ENCODE measurements around the gene CAGE1.
"Not testable (repeated sequence)": the region's sequence is repeated elsewhere in the genome, so short reads cannot be mapped to it uniquely, and the experiment has no call there.

CAGE1 gene

DNA sequence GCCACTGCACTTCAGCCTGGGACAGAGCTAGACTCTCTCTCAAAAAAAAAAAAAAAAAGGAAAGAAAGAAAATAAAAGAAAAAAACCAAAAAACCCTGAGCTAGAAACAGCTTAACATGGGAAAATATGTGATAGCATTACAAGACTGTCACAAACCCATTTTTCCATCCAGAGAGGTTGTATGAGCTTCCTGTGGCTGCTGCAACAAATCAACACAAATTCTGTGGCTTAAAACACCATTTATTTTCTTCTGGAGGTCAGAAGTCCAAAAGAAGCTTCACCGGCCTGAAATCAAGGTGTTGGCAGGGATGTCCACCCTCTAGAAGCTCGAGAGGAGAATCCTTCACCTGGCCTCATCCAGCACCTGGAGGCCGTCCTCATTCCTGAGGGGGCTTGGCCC, 54.9 kb downstream of the CAGE1 start:
- no peak for DNase-seq

DNA sequence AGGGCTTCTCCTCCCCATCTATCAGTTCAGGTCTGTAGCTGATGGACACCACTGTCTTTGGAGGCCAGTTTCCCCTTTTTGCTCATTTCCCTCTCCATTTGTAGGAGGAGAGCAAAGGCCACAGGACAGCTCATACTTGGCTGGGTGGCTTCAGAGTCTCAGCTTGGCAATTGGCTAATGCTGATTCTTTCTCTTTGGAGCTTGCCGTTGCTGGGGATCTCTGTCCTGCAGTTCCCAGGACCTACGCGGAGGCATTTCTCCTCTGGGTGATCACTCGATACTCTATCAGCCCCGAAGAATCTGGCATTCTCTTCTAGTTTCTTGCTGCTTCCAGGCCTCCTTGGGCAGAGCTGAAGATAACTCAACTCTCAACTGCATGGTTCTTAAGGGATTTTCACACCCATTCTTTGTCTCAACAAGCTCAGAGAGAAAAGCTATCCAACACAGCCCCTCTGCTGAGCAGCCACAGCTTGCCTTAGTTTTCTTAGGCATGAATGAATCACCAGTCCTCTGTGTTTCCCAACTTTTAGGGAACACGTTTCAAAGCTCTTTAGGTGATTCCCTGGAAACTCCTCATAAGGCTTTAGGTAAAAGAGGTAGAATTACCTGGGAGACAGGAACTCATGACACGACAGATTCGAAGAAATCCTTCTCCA, 57.3 kb downstream of the CAGE1 start:
- no peak for DNase-seq

DNA sequence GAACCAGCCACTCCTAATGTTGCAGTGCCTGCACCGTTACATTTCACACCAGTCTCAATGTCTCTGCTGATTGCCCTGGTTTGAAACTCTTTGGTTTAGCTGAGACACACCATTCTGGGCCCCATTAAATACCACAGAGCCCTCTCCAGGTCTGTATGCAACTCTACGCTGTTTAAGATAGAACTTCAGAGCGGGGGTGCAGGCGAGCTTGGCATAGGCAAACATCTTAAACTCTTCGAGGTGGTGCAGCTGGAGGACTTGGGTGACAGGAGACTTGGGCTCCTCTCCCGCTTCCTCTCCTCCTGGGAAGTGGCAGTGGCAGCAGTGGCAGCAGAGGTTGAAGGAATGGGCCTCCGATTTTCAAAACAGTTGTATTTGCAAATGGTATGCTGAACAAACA, 58.1 kb downstream of the CAGE1 start:
- no peak for DNase-seq

DNA sequence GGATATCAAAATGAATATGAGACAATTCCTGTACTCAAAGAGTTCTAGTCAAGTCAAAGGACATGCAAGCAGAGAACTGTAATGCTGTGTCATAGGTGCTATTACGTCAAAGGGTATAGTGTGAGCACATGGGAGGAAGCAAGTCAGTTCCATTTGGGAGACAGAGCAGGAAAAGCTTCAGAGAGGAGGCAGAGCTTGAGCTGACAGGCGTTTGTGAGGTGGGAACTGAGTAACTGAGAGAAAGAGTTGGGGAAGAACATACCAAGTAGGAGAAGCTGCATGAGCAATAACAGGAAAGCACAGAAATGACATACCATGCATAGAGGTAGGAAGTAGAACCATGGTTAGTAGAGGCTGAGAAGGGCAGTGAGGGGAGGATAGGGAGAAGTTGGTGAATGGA, 61.3 kb downstream of the CAGE1 start:
- no peak for DNase-seq

DNA sequence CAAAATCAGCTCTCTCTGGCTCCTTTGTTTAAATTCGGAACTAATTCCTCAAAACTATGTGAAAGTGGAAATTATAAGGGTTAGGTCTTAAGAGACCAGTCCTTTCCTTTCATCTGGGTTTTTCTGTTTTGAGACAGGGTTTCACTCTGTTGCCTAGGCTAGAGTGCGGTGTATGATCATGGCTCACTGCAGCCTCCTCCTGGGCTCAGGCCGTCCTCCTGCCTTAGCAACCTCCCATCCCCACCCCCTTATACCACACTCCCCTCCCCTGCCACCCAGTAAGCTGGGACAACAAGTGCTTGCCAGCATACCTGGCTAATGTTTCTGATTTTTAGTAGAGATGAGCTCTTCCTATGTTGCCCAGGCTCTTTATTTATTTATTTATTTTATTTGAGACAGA, 63.8 kb downstream of the CAGE1 start:
- DNase-seq: no peak

DNA sequence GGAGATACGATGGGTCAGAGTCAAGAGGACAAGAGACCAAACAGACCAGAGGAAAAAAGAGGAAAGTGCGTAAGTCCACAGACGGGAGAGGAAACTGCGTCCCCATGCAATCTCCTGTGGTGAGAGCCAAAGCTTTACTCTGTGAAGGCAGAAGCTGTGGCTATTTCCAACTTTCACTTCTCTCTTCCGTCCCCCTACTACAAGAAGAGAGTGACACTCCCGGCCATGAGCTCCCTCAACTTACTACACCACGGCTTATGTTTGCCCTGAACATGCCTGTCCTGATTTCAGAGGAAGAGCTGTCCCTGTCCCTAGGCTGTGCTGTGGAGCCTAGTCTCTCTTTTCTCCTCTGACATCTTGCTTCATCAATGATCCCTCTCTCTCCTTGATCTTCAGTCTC, 65.0 kb downstream of the CAGE1 start:
- DNase-seq: peak; percentile 8

DNA sequence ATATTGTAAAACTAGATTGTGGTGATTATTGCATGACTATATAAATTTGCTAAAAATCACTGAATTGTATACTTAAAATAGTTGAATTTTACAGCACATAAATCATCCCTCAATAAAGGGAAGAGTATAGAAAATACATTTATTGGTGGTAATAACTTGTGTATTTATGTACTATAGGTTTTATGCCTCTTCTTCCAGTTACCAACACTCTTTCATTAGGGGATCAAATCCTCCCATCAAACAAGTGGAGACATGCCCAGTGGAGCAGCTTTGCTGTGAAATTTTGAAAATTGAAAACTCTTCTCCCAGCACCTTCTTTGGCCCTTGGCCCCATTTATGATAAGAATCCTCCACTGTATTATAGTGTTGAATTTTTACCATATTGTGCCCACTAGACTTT, 66.5 kb downstream of the CAGE1 start:
- no peak for DNase-seq

DNA sequence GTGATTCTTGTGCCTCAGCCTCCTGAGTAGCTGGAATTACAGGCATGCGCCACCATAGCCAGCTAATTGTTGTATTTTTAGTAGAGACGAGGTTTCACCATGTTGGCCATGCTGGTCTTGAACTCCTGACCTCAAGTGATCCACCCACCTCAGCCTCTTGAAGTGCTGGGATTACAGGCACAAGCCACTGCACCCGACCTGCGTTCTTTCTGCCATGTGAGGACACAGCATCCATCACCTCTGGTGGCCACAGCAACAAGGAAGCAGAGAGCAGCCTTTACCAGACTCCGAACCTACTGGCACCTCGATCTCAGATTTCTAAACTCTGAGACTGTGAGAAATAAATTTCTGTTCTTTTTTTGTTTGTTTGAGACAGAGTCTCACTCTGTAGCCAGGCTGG, 67.7 kb downstream of the CAGE1 start:
- not testable (repeated sequence) for DNase-seq

DNA sequence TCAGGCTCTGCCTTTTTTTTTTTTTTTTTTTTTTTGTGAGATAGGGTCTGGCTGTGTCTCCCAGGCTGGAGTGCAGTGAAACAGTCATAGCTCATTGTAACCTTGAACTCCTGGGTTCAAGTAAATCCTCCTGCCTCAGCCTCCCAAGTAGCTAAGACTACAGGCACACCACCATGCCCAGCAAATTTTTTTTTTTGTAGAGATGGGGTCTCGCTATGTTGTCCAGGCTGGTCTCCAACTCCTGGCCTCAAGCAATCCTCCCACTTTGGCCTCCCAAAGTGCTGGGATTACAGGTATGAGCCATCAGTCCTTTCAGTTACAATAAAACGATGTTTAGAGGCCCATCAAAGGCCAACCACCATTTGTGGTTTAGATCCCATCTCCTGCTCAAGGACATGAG, 70.1 kb downstream of the CAGE1 start:
- DNase-seq: not testable (repeated sequence)

DNA sequence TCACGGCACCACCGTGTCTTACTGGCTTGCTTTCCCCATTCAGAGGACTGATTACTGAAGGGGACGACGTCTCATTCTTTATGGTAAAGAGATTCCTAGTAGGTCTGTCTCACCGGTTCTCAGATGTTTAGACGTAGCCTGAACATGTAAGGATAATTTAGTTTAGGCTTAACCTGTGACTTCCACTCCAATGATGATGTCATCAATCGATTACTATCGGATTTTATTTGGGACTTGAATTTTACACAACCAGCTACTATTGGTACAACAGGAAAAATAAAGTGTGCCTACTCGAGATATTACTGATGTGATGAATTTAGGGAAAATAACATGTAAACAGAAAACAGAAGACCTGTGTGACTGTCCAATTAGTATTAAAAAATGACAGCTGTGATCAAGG, 72.0 kb downstream of the CAGE1 start:
- no peak for DNase-seq

DNA sequence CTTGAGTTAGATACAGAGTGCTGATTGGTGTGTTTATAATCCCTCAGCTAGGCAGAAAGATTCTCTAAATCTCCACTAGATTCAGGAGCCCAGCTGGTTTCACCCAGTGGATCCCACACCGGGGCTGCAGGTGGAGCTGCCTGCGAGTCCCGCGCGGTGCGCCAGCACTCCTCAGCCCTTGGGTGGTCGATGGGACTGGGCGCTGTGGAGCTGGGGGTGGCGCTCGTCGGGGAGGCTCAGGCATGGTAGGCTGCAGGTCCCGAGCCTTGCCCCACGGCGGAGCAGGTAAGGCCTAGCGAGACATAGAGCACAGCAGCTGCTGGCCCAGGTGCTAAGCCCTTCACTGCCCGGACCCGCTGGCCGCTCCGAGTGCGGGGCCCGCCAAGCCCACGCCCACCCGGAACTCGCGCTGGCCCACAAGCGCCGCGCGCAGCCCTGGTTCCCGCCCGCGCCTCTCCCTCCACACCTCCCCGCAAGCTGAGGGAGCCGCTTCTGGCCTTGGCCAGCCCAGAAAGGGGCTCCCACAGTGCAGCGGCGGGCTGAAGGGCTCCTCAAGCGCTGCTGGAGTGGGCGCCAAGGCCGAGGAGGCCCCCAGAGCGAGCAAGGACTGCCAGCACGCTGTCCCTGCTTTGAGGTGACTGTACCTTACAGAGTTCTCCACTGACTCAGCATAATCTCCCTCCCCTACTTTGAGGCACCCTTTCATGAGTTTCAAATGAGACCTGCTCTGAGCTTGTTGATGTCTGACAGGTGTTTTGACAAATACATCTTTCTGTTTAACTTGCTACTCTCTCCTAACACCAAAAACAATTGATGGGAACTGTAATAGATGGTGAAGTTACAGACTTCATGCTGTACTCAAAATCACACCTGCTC, 72.6 kb downstream of the CAGE1 start:
- DNase-seq: no peak

DNA sequence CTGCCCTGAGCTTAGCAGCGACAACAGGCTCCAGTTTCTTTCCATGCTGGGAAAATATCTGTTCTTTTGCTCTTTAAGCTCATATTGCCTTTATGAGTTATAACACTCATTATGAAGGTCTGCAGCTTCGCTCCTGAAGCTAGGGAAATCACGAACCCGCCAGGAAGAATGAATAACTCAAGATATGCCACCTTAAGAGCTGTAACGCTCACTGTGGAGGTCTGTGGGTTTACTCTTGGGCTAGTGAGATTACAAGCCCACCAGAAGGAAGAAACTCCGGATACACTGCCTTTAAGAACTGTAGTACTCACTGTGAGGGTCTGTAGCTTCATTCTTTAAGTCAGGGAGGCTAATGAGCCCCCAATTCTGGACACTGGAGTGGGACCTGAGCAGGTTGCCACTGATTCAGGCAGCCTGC, 73.6 kb downstream of the CAGE1 start:
- no peak for DNase-seq

DNA sequence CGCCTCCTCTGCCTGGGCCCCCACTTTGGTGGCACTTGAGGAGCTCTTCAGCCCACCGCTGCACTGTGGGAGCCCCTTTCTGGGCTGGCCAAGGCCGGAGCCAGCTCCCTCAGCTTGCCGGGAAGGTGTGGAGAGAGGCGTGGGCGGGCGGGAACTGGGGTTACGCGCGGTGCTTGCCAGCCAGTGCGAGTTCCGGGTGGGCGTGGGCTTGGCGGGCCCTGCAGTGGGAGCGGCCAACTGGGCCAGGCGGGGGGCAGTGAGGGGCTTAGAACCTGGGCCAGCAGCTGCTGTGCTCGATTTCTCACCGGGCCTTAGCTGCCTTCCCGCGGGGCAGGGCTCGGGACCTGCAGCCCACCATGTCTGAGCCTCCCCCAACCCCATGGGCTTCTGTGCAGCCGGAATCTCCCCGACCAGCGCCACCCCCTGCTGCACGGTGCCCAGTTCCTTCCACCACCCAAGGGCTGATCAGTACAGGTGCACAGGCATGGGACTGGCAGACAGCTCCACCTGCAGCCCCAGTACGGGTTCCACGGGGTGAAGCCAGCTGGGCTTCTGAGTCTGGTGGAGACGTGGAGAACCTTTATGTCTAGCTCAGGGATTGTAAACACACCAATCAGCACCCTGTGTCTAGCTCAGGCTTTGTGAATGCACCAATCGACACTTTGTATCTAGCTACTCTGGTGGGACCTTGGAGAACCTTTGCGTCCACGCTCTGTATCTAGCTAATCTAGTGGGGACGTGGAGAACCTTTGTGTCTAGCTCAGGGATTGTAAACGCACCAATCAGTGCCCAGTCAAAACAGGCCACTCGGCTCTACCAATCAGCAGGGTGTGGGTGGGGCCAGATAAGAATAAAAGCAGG, 74.2 kb downstream of the CAGE1 start:
- not testable (repeated sequence) for DNase-seq

DNA sequence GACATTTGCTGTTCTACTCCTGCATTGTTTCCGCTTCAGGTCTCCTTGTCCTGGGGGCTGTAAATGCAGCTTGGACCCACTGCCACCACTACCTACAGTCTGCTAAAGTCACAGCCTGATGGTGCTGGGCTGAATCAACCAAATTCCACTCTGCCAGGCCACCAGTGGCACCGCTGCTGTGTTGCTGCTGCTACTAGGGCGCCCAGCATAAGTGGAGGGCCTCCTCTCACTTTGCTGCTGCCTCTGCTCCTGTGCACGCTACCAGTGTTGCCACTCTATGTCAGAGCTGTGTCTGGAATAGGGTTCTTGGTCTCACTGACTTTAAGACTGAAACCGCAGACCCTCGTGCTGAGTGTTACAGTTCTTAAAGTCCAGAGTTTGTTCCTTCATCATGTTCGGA, 75.1 kb downstream of the CAGE1 start:
- no peak for DNase-seq

DNA sequence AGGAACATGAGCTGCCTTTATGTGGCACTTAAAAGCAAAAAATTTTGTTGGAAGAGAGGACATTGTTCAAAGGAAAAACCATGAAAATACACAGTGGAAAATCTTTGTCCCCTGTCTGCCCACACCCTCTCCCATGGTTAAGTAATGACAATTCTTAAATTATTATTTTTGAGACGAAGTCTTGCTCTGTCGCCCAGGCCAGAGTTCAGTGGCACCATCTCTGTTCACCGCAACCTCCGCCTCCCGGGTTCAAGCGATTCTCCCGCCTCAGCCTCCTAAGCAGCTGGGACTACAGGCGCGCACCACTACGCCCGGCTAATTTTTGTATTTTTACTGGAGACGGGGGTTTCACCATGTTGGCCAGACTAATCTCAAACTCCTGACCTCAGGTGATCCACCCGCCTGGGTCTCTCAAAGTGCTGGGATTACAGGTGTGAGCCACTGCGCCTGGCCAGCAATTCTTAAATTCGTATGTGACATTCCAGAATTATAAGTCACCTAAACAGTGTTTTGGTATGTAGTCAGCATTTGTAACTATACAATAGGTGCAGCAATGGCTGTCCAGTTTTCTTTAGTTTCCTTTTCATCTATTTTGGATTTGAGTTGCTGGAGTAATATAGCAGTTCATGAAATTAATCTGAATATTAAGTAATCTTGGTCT, 75.9 kb downstream of the CAGE1 start:
- no peak for DNase-seq

DNA sequence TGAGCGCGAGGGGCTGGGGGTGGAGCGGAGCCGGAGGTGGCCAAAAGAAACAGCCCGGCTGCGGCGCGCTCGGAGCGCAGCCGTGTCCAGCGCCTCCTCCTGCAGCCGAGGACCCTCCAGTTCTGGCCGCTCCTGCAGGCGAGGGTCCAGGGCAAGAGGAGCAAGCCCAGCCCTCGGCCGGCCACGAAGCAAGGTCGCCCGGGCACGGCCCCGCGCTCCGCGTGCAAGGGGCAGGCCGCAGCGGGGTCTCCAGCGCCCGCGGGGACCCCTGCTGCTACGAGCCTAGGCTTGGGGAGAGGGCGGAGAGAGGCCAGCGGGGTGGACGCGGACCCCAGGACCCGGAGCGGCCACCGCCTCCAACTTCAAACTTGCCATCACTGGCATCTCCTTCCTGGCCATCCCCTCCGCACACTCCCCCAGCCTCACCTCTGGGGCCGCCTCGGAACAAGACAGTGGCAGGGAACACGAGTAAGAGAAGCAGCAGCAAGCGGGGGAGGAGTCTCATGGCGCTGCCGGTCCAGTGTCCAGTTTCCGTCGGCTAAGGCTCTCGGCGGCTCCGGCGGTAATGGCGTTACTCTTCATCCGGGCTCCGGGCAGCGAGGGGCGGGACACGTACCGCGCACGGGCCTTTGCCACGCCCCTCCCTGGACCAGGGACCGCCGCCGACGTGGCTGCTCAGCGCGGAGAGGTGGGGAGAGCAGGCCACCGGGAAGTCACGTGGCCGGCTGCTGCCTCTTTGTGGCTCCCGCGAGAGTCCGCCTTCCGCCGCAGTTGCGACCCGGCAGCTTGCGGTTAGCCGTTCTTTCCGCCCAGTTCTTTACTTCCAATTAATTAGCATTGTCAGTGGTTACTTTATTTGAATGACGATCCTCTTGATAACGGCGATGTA, 76.7 kb downstream of the CAGE1 start, which contains the start of gene SSR1:
Gene SSR1, minus strand, starts transcription at position 584 of the 889 bp plus-strand sequence. Its CDS starts 79 bp downstream, at position 505.
- DNase-seq: peak; percentile 94

DNA sequence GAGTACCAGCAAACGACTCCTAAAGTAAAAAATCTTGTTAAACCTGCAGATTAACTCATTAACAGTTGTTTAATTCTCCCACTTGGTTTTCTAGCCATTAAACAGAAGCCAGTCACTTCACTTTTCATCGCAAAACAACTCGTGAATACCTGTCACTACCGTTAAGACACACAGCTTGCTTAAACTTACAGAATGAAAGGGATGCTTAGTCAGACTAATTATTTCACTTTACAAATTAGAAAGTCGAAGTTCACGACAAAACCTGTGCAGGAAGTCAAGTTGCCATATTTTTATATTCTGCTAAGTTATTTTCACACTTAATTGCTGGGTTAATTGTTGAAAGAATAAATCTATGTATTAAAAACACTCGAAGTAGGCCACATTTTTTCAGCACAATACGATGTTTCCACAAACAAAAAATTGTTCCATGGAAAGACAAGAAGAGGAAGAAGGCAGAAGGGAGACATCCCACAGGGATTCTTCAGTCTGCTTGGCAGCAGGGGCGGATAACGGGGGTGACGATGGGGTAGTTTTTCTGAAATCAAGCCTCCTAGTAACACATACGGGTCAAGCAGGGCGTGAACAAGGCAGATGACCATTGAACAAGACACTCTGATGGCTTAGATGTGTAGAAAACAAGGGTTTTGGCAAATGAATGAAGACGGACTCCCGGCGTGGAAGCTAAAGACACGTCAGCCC, 77.5 kb downstream of the CAGE1 start:
- peak; percentile 31 for DNase-seq

DNA sequence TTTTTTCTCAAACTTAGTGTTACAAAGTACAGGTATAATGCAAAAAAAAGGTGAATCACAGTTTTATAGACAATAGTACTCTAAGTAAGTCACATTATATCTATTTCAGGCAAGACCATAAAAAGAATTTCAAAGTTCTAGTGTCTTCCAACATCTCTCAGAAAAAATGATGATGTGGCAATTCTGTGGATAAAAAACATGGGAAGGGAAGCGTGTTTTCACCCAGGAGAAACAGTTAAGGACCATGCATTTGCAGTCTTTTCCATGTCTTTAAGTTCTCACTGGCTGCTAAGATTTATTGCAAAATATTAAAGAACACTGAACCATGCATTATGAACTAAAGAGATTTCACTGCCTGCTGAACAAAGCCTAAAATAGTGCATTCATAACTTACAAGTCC, 78.4 kb downstream of the CAGE1 start:
- no peak for DNase-seq

DNA sequence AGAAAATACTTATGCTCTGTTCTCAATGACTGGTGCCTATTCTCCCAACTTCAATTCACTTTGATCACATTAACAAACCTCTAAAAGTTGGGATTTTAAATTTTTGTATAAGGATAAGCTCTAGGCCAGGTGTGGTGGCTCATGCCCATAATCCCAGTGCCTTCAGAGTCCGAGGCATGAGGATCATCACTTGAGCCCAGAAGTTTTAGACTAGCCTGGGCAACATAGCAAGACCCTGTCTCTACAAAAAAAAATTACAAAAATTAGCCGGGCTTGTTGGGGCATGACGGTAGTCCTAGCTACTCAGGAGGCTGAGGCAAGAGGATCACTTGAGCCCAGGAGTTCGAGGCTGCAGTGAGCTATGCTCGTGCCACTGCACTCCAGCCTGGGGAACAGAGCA, 80.5 kb downstream of the CAGE1 start:
- no peak for DNase-seq

DNA sequence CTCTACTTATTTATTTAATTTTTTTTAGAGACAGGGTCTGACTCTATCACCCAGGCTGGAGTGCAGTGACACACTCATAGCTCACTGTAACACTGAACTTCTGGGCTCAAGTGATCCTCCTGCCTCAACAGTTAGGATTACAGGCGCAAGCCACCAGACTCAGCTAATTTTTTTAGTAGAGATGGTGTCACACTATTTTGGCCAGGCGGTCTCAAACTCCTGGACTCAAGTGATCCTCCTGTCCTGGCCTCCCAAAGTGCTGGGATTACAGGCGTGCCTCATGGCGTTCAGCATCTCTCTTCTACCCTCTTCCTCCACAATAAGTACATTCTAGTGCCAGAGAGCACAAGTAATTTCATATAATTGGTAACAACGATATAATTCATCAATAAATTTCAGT, 82.0 kb downstream of the CAGE1 start:
- DNase-seq: no peak

DNA sequence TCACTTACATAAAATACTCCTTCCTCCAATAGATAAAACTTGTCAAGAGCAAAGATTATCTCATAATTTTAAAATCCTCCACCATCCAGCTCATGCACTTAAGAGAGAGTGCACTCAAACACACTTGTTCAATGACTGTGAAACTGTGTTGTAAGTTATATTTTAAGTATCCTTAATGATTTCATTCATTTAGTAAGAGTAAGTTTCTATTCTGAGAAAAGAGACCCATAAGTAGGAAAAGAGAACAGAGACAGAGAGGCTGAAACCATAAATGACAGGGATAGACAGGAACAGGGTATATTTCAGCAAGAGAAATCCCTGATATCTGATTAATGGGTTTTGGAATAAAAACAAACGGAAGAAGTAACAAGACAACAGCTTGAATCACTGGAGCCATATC, 84.7 kb downstream of the CAGE1 start:
- no peak for DNase-seq

All from CD4-positive, alpha-beta T cell treated with Interleukin-10 for 1 hour (primary cell).